Mucosa of rectum (tissue), 2 donors: ENCODE measurements around the gene PLAC9.

Experiments used
- H3K27ac ChIP-seq, 2 donors: one replicate each; pipeline ENCODE4 v1.7.0; 2013; ENCODE audit warnings: inconsistent platforms in 2 of 2, low read depth in 2 of 2, low read length in 2 of 2
- H3K27me3 ChIP-seq, 2 donors: one replicate each; pipeline ENCODE4 v1.7.0; 2013; ENCODE audit warnings: low read length in 2 of 2; ENCODE audit not compliant: control insufficient read depth in 2 of 2, insufficient read depth in 2 of 2
- H3K36me3 ChIP-seq, 2 donors: one replicate each; pipeline ENCODE4 v1.7.0; 2013; ENCODE audit warnings: low read length in 2 of 2; ENCODE audit not compliant: control insufficient read depth in 2 of 2, insufficient read depth in 2 of 2
- H3K4me1 ChIP-seq, 2 donors: one replicate each; pipeline ENCODE4 v1.7.0; 2013; ENCODE audit warnings: low read length in 2 of 2, mild to moderate bottlenecking in 1 of 2; ENCODE audit not compliant: control insufficient read depth in 2 of 2, insufficient read depth in 2 of 2
- H3K4me3 ChIP-seq, 2 donors: one replicate each; pipeline ENCODE4 v1.7.0; 2013; ENCODE audit warnings: low read length in 2 of 2
- H3K9ac ChIP-seq, 2 donors: one replicate each; pipeline ENCODE4 v1.7.0; 2013; ENCODE audit warnings: low read length in 2 of 2, low read depth in 1 of 2, mild to moderate bottlenecking in 1 of 2
- H3K9me3 ChIP-seq, 2 donors: one replicate each; pipeline ENCODE4 v1.7.0; 2013; ENCODE audit warnings: low read length in 2 of 2; ENCODE audit not compliant: control insufficient read depth in 2 of 2
- donor health status: healthy.
- donor health status: Normal muscosa, but diverticular disease.

PLAC9 gene

GRCh38 chr10:80149123-80149522 lies 16.6 kb downstream of the PLAC9 start:
- peaks cover 8 to 11% of the 10 kb centered on the region in 2 donors for H3K4me1 ChIP-seq
- no peak overlapping the region for H3K4me3 ChIP-seq
- peaks cover 27 to 35% of the 10 kb centered on the region in 2 donors for H3K36me3 ChIP-seq
- H3K27ac ChIP-seq: no peak overlapping the region
- no peak overlapping the region for H3K9ac ChIP-seq
- peaks cover 0 to 2% of the 10 kb centered on the region in 2 donors for H3K9me3 ChIP-seq
- no peaks in the 10 kb centered on the region for H3K27me3 ChIP-seq

GRCh38 chr10:80150172-80150571 lies 17.6 kb downstream of the PLAC9 start:
- Histone ChIP-seq H3K27me3 (no peaks in the 10 kb centered on the region), H3K4me3 (no peak overlapping the region), H3K9ac (no peak overlapping the region), H3K9me3 (peaks cover 0 to 2% of the 10 kb centered on the region in 2 donors), H3K36me3 (peaks cover 36 to 45% of the 10 kb centered on the region in 2 donors), H3K27ac (peak overlapping the region; percentile 63 to 67), H3K4me1 (peaks cover 0 to 3% of the 10 kb centered on the region in 2 donors)

GRCh38 chr10:80152820-80153219 lies 20.3 kb downstream of the PLAC9 start:
- H3K9me3 ChIP-seq: peaks cover 0 to 2% of the 10 kb centered on the region in 2 donors
- H3K4me3 ChIP-seq: no peak overlapping the region
- H3K9ac ChIP-seq: no peak overlapping the region
- no peak overlapping the region for H3K27ac ChIP-seq
- H3K27me3 ChIP-seq: no peaks in the 10 kb centered on the region
- H3K36me3 ChIP-seq: peaks cover 61 to 70% of the 10 kb centered on the region in 2 donors
- H3K4me1 ChIP-seq: peaks cover 0 to 3% of the 10 kb centered on the region in 2 donors

GRCh38 chr10:80153460-80153859 lies 20.9 kb downstream of the PLAC9 start:
- no peak overlapping the region for H3K4me3 ChIP-seq
- no peak overlapping the region for H3K27ac ChIP-seq
- H3K9ac ChIP-seq: no peak overlapping the region
- peaks cover 3 to 5% of the 10 kb centered on the region in 2 donors for H3K4me1 ChIP-seq
- no peaks in the 10 kb centered on the region for H3K27me3 ChIP-seq
- peaks cover 0 to 2% of the 10 kb centered on the region in 2 donors for H3K9me3 ChIP-seq
- peaks cover 67 to 72% of the 10 kb centered on the region in 2 donors for H3K36me3 ChIP-seq

GRCh38 chr10:80154626-80154977 lies 22.1 kb downstream of the PLAC9 start:
- H3K27ac ChIP-seq: no peak overlapping the region
- no peak overlapping the region for H3K4me3 ChIP-seq
- peaks cover 6 to 9% of the 10 kb centered on the region in 2 donors for H3K4me1 ChIP-seq
- H3K36me3 ChIP-seq: peaks cover 77 to 79% of the 10 kb centered on the region in 2 donors
- no peaks in the 10 kb centered on the region for H3K27me3 ChIP-seq
- no peaks in the 10 kb centered on the region for H3K9me3 ChIP-seq
- H3K9ac ChIP-seq: no peak overlapping the region

- H3K9me3 ChIP-seq: no peaks in the 10 kb centered on the region
- H3K9ac ChIP-seq: no peak overlapping the region
- no peak overlapping the region for H3K4me3 ChIP-seq
- peaks cover 6% of the 10 kb centered on the region in 2 donors for H3K4me1 ChIP-seq
- peaks cover 82 to 84% of the 10 kb centered on the region in 2 donors for H3K36me3 ChIP-seq
- no peak overlapping the region for H3K27ac ChIP-seq
- H3K27me3 ChIP-seq: no peaks in the 10 kb centered on the region
These were observed 22.6 kb downstream of the PLAC9 start for GRCh38 chr10:80154978-80155695.

- Histone ChIP-seq H3K4me3 (no peak overlapping the region), H3K9me3 (no peaks in the 10 kb centered on the region), H3K27me3 (no peaks in the 10 kb centered on the region), H3K36me3 (peaks cover 88 to 90% of the 10 kb centered on the region in 2 donors), H3K27ac (no peak overlapping the region), H3K9ac (no peak overlapping the region), H3K4me1 (peaks cover 6% of the 10 kb centered on the region in 2 donors)
These were observed 23.2 kb downstream of the PLAC9 start for GRCh38 chr10:80155696-80156215.

GRCh38 chr10:80156216-80156615 lies 23.7 kb downstream of the PLAC9 start:
- H3K27me3 ChIP-seq: no peaks in the 10 kb centered on the region
- no peak overlapping the region for H3K27ac ChIP-seq
- H3K9ac ChIP-seq: no peak overlapping the region
- no peak overlapping the region for H3K4me3 ChIP-seq
- H3K36me3 ChIP-seq: peaks cover 92 to 93% of the 10 kb centered on the region in 2 donors
- peaks cover 6% of the 10 kb centered on the region in 2 donors for H3K4me1 ChIP-seq
- H3K9me3 ChIP-seq: no peaks in the 10 kb centered on the region

- Histone ChIP-seq H3K27me3 (no peaks in the 10 kb centered on the region), H3K4me3 (no peak overlapping the region), H3K27ac (peak overlapping the region in 1 of 2 donors; percentile 3), H3K36me3 (peaks cover 94 to 97% of the 10 kb centered on the region in 2 donors), H3K9me3 (no peaks in the 10 kb centered on the region), H3K9ac (no peak overlapping the region), H3K4me1 (peaks cover 6 to 8% of the 10 kb centered on the region in 2 donors)
These were observed 25.0 kb downstream of the PLAC9 start for GRCh38 chr10:80157561-80157960.

- Histone ChIP-seq H3K9ac (no peak overlapping the region), H3K9me3 (no peaks in the 10 kb centered on the region), H3K4me1 (peaks cover 8% of the 10 kb centered on the region in 2 donors), H3K4me3 (no peak overlapping the region), H3K36me3 (peaks cover 94 to 97% of the 10 kb centered on the region in 2 donors), H3K27ac (peak overlapping the region; percentile 13 to 29), H3K27me3 (no peaks in the 10 kb centered on the region)
These were observed 25.6 kb downstream of the PLAC9 start for GRCh38 chr10:80158126-80158525.
